IgD-negative memory B cell (primary cell): ENCODE data around the gene CLVS2. TPM values are rescaled to one million over a fixed set of nuclear protein-coding genes. Genes with fewer than 3 reads are reported as not detected.

Experiments used
- H3K27ac Mint-ChIP-seq, 3 donors: one replicate each; pipeline ENCODE4 v1.8.0; 2020 to 2022; ENCODE audit warnings: mild to moderate bottlenecking in 3 of 3, mixed read lengths in 3 of 3, moderate library complexity in 1 of 3
- H3K27me3 Mint-ChIP-seq: one replicate; pipeline ENCODE4 v1.8.0; 2021; ENCODE audit warnings: mixed read lengths
- H3K36me3 Mint-ChIP-seq: one replicate; pipeline ENCODE4 v1.8.0; 2020; ENCODE audit warnings: mild to moderate bottlenecking, mixed read lengths
- H3K4me1 Mint-ChIP-seq, 3 donors: one replicate each; pipeline ENCODE4 v1.8.0; 2020 to 2022; ENCODE audit warnings: mixed read lengths in 3 of 3, mild to moderate bottlenecking in 1 of 3
- H3K4me3 Mint-ChIP-seq, 4 donors: one replicate each; pipeline ENCODE4 v1.8.0; 2020 to 2022; ENCODE audit warnings: mild to moderate bottlenecking in 4 of 4, mixed read lengths in 4 of 4, moderate library complexity in 3 of 4
- H3K9me3 Mint-ChIP-seq, 3 donors: one replicate each; pipeline ENCODE4 v1.8.0; 2020 to 2021; ENCODE audit warnings: mixed read lengths in 3 of 3, mild to moderate bottlenecking in 1 of 3
- polyA plus RNA-seq: library from polyadenylated mRNA; unstranded; fragments of 300-500 nt; fragmentation: Illumina TruSeq; gene quantifications from one replicate; pipeline ENCODE4 v1.2.3, GENCODE V29; 2021

The CLVS2 gene
- polyA plus RNA-seq, 1 donor from 2014 or later: not detected

DNA sequence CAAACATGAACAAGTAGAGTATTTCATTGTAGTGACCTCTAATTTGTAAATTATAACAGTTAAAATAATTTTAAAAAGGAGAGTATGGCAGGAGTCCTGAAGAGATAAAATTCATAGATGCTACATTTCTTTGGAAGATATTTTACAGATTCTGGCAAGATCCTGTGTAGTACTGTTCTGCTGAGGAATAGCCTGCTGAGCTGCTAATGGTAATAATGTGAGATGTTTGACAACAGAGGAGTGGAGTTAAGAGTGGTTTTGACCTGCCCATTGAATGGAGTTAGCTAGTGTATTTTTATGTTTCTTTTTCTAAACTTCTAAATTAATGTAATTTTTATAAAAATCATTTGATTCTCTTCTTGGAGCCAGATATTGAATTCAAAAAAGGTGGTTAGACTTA, 11.8 kb downstream of the CLVS2 start:
- Mint-ChIP-seq H3K9me3 (no peaks in the 10 kb centered on the region), H3K27ac (no peak overlapping the region), H3K27me3 (no peaks in the 10 kb centered on the region), H3K4me1 (no peaks in the 10 kb centered on the region), H3K36me3 (no peaks in the 10 kb centered on the region), H3K4me3 (no peak overlapping the region)

DNA sequence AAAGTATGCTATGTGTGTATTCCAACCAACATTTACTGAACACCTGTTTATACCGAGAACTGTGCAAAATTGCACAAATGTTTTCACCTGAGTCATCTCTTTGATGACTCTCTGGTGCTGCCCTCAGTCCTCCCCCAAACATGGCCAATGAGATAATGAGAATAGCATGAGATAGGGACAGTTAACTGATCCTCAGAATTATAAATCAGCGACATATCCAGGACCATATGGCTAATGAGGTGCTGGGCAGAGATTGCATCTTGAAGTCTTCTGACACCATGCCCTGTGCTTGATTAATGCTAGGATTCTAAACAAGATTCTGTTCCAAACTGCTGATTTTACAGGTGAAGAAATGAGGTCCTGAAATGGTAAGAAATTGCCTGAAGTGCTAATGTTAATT, 13.0 kb downstream of the CLVS2 start:
- H3K36me3 Mint-ChIP-seq: no peaks in the 10 kb centered on the region
- H3K4me3 Mint-ChIP-seq: no peak overlapping the region
- no peaks in the 10 kb centered on the region for H3K9me3 Mint-ChIP-seq

GRCh38 chr6:123014835-123015234, 18.8 kb downstream of the CLVS2 start:
- Mint-ChIP-seq H3K36me3 (no peaks in the 10 kb centered on the region), H3K4me1 (no peaks in the 10 kb centered on the region), H3K27me3 (no peaks in the 10 kb centered on the region)

More for the DNA sequence above, 13.0 kb downstream of the CLVS2 start:
- Mint-ChIP-seq H3K27ac (no peak overlapping the region), H3K27me3 (no peaks in the 10 kb centered on the region), H3K4me1 (no peaks in the 10 kb centered on the region)

DNA sequence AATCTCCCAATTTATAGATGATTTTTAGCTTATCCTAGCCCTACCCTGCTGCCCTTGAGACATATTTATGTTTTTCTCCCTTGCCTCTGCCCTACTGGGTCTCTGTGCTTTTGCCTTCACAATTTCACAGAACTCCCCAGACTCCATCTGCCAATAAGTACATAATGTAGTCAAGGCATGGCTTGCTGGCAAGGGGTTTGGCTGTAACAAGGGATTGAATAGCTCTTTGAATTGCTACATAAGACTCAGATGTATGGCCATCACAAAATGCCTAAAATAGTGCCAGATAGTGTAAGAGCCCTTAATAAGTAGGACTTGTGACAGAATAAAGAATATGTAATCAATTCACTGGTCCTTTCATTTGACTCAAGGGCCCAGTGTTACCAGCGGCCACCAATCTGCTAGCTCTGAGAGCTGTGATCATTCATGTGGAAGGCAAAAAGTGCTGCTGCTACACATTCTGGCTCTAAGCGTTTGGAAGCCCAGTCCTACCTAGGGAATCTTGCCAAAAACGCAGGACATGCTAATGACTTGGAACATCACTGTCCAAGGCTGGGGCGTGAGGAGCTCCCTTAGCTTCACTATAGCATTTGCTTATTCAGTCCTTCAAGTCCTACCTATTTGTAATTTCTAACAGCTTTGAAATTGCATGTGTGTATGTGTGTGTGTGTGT, 20.5 kb downstream of the CLVS2 start:
- Mint-ChIP-seq H3K9me3 (no peaks in the 10 kb centered on the region), H3K27me3 (no peaks in the 10 kb centered on the region), H3K4me3 (no peak overlapping the region), H3K36me3 (no peaks in the 10 kb centered on the region), H3K4me1 (no peaks in the 10 kb centered on the region), H3K27ac (no peak overlapping the region)

More at GRCh38 chr6:123014835-123015234, 18.8 kb downstream of the CLVS2 start:
- H3K27ac Mint-ChIP-seq: peak overlapping the region in 1 of 3 donors; percentile 59
- H3K4me3 Mint-ChIP-seq: no peak overlapping the region
- H3K9me3 Mint-ChIP-seq: no peaks in the 10 kb centered on the region

DNA sequence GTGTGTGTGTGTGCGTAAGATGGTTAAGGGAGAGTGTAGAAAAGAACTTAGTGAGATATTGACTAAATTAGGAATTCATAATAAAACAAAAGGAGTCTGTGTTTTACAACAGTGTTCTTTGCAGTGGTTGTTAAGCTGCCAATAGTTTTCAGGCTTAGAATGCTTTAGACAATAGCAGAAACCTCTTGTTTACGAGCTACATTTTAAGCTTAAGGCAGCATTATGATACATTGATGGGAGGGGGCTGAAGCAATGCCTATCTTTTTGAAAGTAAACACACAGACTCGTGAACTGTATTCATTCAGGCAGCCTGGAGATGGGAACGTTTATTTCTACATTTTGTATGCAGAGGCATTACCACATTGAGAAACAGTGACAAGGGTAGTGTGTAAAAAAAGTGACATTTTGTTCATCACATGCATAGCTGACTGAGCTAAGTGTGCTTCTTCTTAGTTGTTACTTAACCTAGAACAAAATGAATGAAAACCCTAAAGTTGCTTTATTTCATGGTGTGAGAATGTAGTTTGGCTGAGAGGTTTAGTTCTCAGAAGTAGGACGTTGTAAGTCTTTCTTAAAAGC, 21.2 kb downstream of the CLVS2 start:
- no peaks in the 10 kb centered on the region for H3K27me3 Mint-ChIP-seq
- H3K4me3 Mint-ChIP-seq: no peak overlapping the region
- peaks cover 0 to 1% (median 0%) of the 10 kb centered on the region in 3 donors for H3K9me3 Mint-ChIP-seq
- H3K4me1 Mint-ChIP-seq: no peaks in the 10 kb centered on the region
- no peak overlapping the region for H3K27ac Mint-ChIP-seq
- H3K36me3 Mint-ChIP-seq: no peaks in the 10 kb centered on the region

GRCh38 chr6:123022975-123023374, 26.9 kb downstream of the CLVS2 start:
- Mint-ChIP-seq H3K27ac (no peak overlapping the region), H3K36me3 (no peaks in the 10 kb centered on the region), H3K4me1 (peaks cover 0 to 3% (median 3%) of the 10 kb centered on the region in 3 donors), H3K9me3 (peaks cover 0 to 4% (median 2%) of the 10 kb centered on the region in 3 donors), H3K4me3 (no peak overlapping the region), H3K27me3 (no peaks in the 10 kb centered on the region)

DNA sequence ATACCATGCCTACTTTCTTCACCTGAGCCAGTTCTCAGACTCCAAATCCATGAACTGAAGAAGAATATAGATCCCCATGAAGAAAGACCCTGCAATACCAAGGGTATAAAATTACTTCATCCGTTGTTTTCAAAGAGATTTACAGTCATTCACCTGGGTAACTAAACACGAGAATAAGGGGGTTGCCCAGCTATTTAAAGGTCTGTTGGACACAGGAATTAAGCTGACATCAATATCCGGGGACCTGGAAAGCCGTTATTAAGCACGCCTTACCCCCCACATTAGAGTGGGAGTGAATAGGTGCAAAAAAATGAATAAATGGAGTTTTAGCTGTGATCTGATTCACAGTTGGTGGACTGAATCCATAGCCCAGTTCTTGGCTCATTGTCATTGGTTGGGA, 28.9 kb downstream of the CLVS2 start:
- peaks cover 0 to 5% (median 4%) of the 10 kb centered on the region in 3 donors for H3K9me3 Mint-ChIP-seq
- no peaks in the 10 kb centered on the region for H3K36me3 Mint-ChIP-seq
- H3K4me1 Mint-ChIP-seq: peaks cover 0 to 3% (median 3%) of the 10 kb centered on the region in 3 donors
- H3K27ac Mint-ChIP-seq: no peak overlapping the region
- H3K27me3 Mint-ChIP-seq: no peaks in the 10 kb centered on the region
- no peak overlapping the region for H3K4me3 Mint-ChIP-seq

GRCh38 chr6:123027408-123027807, 31.4 kb downstream of the CLVS2 start:
- H3K36me3 Mint-ChIP-seq: no peaks in the 10 kb centered on the region

GRCh38 chr6:123028263-123028662, 32.2 kb downstream of the CLVS2 start:
- Mint-ChIP-seq H3K27ac (no peak overlapping the region), H3K36me3 (no peaks in the 10 kb centered on the region), H3K4me3 (no peak overlapping the region), H3K9me3 (peaks cover 0 to 4% (median 3%) of the 10 kb centered on the region in 3 donors), H3K4me1 (peaks cover 0 to 2% (median 0%) of the 10 kb centered on the region in 3 donors), H3K27me3 (no peaks in the 10 kb centered on the region)

More at GRCh38 chr6:123027408-123027807, 31.4 kb downstream of the CLVS2 start:
- Mint-ChIP-seq H3K9me3 (peaks cover 0 to 4% (median 3%) of the 10 kb centered on the region in 3 donors), H3K27ac (no peak overlapping the region), H3K27me3 (no peaks in the 10 kb centered on the region), H3K4me3 (no peak overlapping the region), H3K4me1 (peaks cover 0 to 3% (median 3%) of the 10 kb centered on the region in 3 donors)

DNA sequence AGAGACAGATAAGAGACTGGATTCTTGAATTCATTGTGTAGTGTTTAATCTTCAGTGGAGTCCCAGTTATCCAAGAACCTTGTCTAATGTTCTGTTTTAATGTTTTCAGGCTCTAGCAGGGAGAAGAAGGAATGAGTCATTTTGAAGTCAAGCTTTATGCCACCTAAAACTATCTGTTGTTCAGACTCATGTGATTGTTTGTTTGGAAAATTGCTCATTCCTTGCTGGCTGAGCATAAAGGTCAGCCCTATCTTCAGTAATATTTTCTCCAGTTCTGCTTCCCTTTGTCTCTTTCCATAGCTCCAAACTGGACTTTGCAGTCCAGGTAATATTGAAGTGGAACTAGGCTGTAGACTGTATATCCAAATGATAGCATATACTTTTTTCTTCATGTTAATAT, 34.2 kb downstream of the CLVS2 start:
- Mint-ChIP-seq H3K27me3 (no peaks in the 10 kb centered on the region), H3K9me3 (peaks cover 0 to 4% (median 3%) of the 10 kb centered on the region in 3 donors), H3K4me1 (no peaks in the 10 kb centered on the region), H3K36me3 (no peaks in the 10 kb centered on the region), H3K27ac (no peak overlapping the region), H3K4me3 (no peak overlapping the region)

- no peaks in the 10 kb centered on the region for H3K9me3 Mint-ChIP-seq
- H3K4me1 Mint-ChIP-seq: no peaks in the 10 kb centered on the region
- no peaks in the 10 kb centered on the region for H3K27me3 Mint-ChIP-seq
- H3K27ac Mint-ChIP-seq: no peak overlapping the region
- no peaks in the 10 kb centered on the region for H3K36me3 Mint-ChIP-seq
- H3K4me3 Mint-ChIP-seq: no peak overlapping the region
Measured at GRCh38 chr6:123036648-123037047, 40.6 kb downstream of the CLVS2 start.

DNA sequence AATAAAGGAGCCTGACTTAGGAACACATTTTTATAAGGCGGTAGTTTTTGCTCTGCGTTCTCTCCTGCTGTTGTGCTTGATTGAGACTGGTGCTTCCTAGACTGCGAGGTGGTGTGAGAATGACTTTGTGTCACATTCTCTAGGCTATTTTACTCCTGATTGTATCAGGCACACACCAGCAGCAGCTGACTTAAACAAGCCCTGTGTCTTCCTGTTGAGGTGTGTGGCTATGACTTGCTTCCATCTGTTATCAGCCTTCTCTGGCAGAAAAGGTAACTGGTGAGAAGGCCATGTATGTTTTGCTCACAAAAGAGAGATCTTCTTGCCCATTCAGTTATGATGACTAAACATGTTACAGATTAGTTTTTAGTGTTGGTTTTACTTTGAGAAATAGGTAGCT, 43.4 kb downstream of the CLVS2 start:
- Mint-ChIP-seq H3K27me3 (no peaks in the 10 kb centered on the region), H3K27ac (no peak overlapping the region), H3K4me3 (no peak overlapping the region), H3K36me3 (no peaks in the 10 kb centered on the region), H3K4me1 (no peaks in the 10 kb centered on the region), H3K9me3 (no peaks in the 10 kb centered on the region)

DNA sequence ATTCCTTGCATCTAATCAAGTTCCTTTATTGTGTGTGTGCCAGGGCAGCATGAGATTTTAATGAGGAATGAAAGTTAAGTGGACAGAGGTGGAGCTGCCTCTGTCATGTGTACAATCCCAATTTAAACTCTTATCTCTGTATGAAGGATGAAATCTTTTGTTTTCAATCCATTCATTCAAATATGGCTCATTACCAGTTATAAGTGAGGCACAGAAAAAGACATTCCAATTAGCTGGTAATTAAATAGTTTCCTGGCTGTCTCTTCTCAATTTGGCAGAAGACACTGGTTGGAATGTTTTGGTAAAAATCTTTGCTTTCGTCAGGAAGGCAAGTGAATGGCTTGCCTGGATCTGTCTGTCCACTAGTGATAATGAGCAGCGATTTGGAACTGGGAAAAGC, 46.4 kb downstream of the CLVS2 start:
- Mint-ChIP-seq H3K4me1 (no peaks in the 10 kb centered on the region), H3K27ac (no peak overlapping the region), H3K4me3 (no peak overlapping the region), H3K36me3 (no peaks in the 10 kb centered on the region), H3K9me3 (peaks cover 0 to 2% (median 0%) of the 10 kb centered on the region in 3 donors), H3K27me3 (no peaks in the 10 kb centered on the region)

DNA sequence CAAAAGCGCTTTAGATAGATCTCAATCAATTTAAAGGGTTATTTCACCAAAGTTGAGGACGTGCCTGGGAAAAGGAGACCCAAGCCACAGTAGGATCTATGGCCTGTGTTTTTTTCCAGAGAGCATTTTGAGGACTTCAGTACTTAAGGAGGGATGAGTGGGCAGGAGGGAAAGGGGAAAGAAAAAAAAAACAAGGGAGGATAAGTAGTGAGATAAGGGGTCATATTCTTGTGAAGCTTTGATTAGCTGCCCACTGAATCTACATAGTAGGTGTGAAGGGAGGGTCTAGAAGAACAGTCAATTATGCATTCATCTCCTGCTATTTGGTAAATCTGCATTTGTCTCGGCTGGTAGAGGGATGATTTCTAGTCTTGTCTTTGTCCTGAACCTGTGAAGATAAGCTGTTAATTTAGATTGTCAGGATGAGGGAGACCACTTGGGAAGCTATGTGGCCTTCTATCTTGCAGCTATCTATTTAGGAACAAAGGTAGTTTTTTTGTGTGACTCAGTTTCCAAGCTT, 48.4 kb downstream of the CLVS2 start:
- Mint-ChIP-seq H3K4me1 (no peaks in the 10 kb centered on the region), H3K4me3 (no peak overlapping the region), H3K36me3 (no peaks in the 10 kb centered on the region), H3K27me3 (peaks cover 1% of the 10 kb centered on the region), H3K9me3 (peaks cover 0 to 2% (median 0%) of the 10 kb centered on the region in 3 donors), H3K27ac (no peak overlapping the region)

GRCh38 chr6:123053602-123054225, 57.7 kb downstream of the CLVS2 start:
- no peak overlapping the region for H3K4me3 Mint-ChIP-seq
- peaks cover 0 to 2% (median 0%) of the 10 kb centered on the region in 3 donors for H3K4me1 Mint-ChIP-seq
- no peaks in the 10 kb centered on the region for H3K9me3 Mint-ChIP-seq
- H3K36me3 Mint-ChIP-seq: no peaks in the 10 kb centered on the region
- H3K27ac Mint-ChIP-seq: no peak overlapping the region
- no peaks in the 10 kb centered on the region for H3K27me3 Mint-ChIP-seq
